H9 (cell line): ENCODE results near the gene RFX4. TPM values are rescaled to one million over a fixed set of nuclear protein-coding genes. Genes with fewer than 3 reads are reported as not detected.

Experiments used
- DNase-seq: peaks from one replicate; pipeline ENCODE4 v3.0.0-alpha.2; 2017
- H2AFZ ChIP-seq: one replicate; pipeline ENCODE4 v1.6.1; 2013; ENCODE audit warnings: mild to moderate bottlenecking, low read length, control low read depth, moderate library complexity
- H2AK5ac ChIP-seq: 2 replicates; pipeline ENCODE4 v1.6.1; 2013; ENCODE audit warnings: low read length, control low read depth, mixed read lengths; ENCODE audit not compliant: insufficient read length
- H2BK120ac ChIP-seq: one replicate; pipeline ENCODE4 v1.6.1; 2013; ENCODE audit warnings: low read depth, mild to moderate bottlenecking, low read length, control low read depth, inconsistent platforms; ENCODE audit not compliant: poor library complexity, severe bottlenecking
- H2BK12ac ChIP-seq: 2 replicates; pipeline ENCODE4 v1.6.1; 2013; ENCODE audit warnings: low read length, control low read depth, mixed read lengths, low read depth; ENCODE audit not compliant: insufficient read length
- H2BK15ac ChIP-seq: 2 replicates; pipeline ENCODE4 v1.6.1; 2013; ENCODE audit warnings: low read depth, low read length, control low read depth
- H2BK20ac ChIP-seq: one replicate; pipeline ENCODE4 v1.6.1; 2013; ENCODE audit warnings: low read depth, mild to moderate bottlenecking, low read length, control low read depth, inconsistent platforms; ENCODE audit not compliant: poor library complexity, severe bottlenecking
- H2BK5ac ChIP-seq: 2 replicates; pipeline ENCODE4 v1.6.1; 2013; ENCODE audit warnings: low read length, control low read depth, mixed read lengths; ENCODE audit not compliant: insufficient read length
- H3K14ac ChIP-seq: 2 replicates; pipeline ENCODE4 v1.6.1; 2013; ENCODE audit warnings: low read length, control low read depth; ENCODE audit not compliant: insufficient read depth
- H3K18ac ChIP-seq: 2 replicates; pipeline ENCODE4 v1.6.1; 2013; ENCODE audit warnings: low read depth, mild to moderate bottlenecking, mixed read lengths, low read length, control low read depth; ENCODE audit not compliant: insufficient read length
- H3K23ac ChIP-seq: 2 replicates; pipeline ENCODE4 v1.6.1; 2013; ENCODE audit warnings: low read length, control low read depth, mixed read lengths, low read depth; ENCODE audit not compliant: insufficient read length
- H3K23me2 ChIP-seq: 2 replicates; pipeline ENCODE4 v1.6.1; 2013; ENCODE audit warnings: low read depth, mild to moderate bottlenecking, mixed read lengths, low read length, control low read depth; ENCODE audit not compliant: insufficient read length, poor library complexity, severe bottlenecking
- H3K27ac ChIP-seq: 2 replicates; pipeline ENCODE4 v1.5.1; 2013; ENCODE audit warnings: low read length, control low read depth, mixed read lengths, low read depth; ENCODE audit not compliant: insufficient read length
- H3K27me3 ChIP-seq: 2 replicates; pipeline ENCODE4 v1.6.1; 2013; ENCODE audit warnings: low read length, control low read depth, inconsistent platforms; ENCODE audit not compliant: insufficient read depth
- H3K4ac ChIP-seq: 2 replicates; pipeline ENCODE4 v1.6.1; 2013; ENCODE audit warnings: low read depth, mild to moderate bottlenecking, control low read depth, inconsistent platforms, low read length, moderate library complexity
- H3K4me1 ChIP-seq: 2 replicates; pipeline ENCODE4 v1.6.1; 2013; ENCODE audit warnings: low read length, control low read depth, inconsistent platforms; ENCODE audit not compliant: insufficient read depth
- H3K4me2 ChIP-seq: 2 replicates; pipeline ENCODE4 v1.6.1; 2013; ENCODE audit warnings: low read length, control low read depth, mixed read lengths; ENCODE audit not compliant: insufficient read length, insufficient read depth
- H3K56ac ChIP-seq: 2 replicates; pipeline ENCODE4 v1.6.1; 2013; ENCODE audit warnings: low read depth, mild to moderate bottlenecking, mixed read lengths, low read length, control low read depth; ENCODE audit not compliant: insufficient read length
- H3K79me1 ChIP-seq: 2 replicates; pipeline ENCODE4 v1.6.1; 2013; ENCODE audit warnings: low read depth, mild to moderate bottlenecking, moderate library complexity, low read length, control low read depth, inconsistent platforms; ENCODE audit not compliant: insufficient read depth, poor library complexity, severe bottlenecking
- H3K79me2 ChIP-seq: 2 replicates; pipeline ENCODE4 v1.6.1; 2013; ENCODE audit warnings: low read length, control low read depth, inconsistent platforms; ENCODE audit not compliant: insufficient read depth
- H3K9ac ChIP-seq: 2 replicates; pipeline ENCODE4 v1.6.1; 2013; ENCODE audit warnings: low read length, control low read depth, mixed read lengths; ENCODE audit not compliant: insufficient read length; ENCODE audit errors: extremely low read depth
- H3K9me3 ChIP-seq: one replicate; pipeline ENCODE4 v1.6.1; 2013; ENCODE audit warnings: low read depth, low read length, inconsistent platforms; ENCODE audit not compliant: control insufficient read depth
- H3T11ph ChIP-seq: one replicate; pipeline ENCODE4 v1.6.1; 2013; ENCODE audit warnings: mild to moderate bottlenecking, low read length, control low read depth, inconsistent platforms
- H4K20me1 ChIP-seq: one replicate; pipeline ENCODE4 v1.6.1; 2013; ENCODE audit not compliant: control insufficient read depth, insufficient read length, insufficient read depth
- H4K5ac ChIP-seq: 2 replicates; pipeline ENCODE4 v1.6.1; 2013; ENCODE audit warnings: low read depth, mild to moderate bottlenecking, mixed read lengths, low read length, control low read depth; ENCODE audit not compliant: insufficient read length
- H4K8ac ChIP-seq: replicated peaks from 2 replicates; pipeline ENCODE4 v1.6.1; 2013; ENCODE audit warnings: low read length, control low read depth, mixed read lengths, low read depth; ENCODE audit not compliant: insufficient read length
- H4K91ac ChIP-seq: 2 replicates; pipeline ENCODE4 v1.6.1; 2013; ENCODE audit warnings: low read depth, mild to moderate bottlenecking, moderate library complexity, mixed read lengths, low read length, control low read depth; ENCODE audit not compliant: insufficient read length
- H3K27ac Mint-ChIP-seq, 3 experiments: 2 replicates in 2 of 3; 3 replicates in 1 of 3; pipeline ENCODE4 v1.8.0; 2020 to 2021; ENCODE audit warnings: mixed read lengths in 3 of 3, mild to moderate bottlenecking in 1 of 3, moderate library complexity in 1 of 3
- H3K27me3 Mint-ChIP-seq: 2 replicates; pipeline ENCODE4 v1.8.0; 2021; ENCODE audit warnings: low read depth, mild to moderate bottlenecking, moderate library complexity, mixed read lengths
- H3K36me3 Mint-ChIP-seq, 3 experiments: 2 replicates in 2 of 3; 3 replicates in 1 of 3; pipeline ENCODE4 v1.8.0; 2020 to 2021; ENCODE audit warnings: low read depth in 3 of 3, mixed read lengths in 3 of 3; ENCODE audit not compliant: insufficient read depth in 1 of 3
- H3K4me1 Mint-ChIP-seq, 2 experiments: 2 replicates each; pipeline ENCODE4 v1.8.0; 2020; ENCODE audit warnings: mixed read lengths in 2 of 2
- H3K4me3 Mint-ChIP-seq, 2 experiments: 2 replicates in 1 of 2; 3 replicates in 1 of 2; pipeline ENCODE4 v1.8.0; 2020 to 2021; ENCODE audit warnings: mild to moderate bottlenecking in 2 of 2, mixed read lengths in 2 of 2, moderate library complexity in 1 of 2
- H3K9me3 Mint-ChIP-seq, 2 experiments: 2 replicates in 1 of 2; 3 replicates in 1 of 2; pipeline ENCODE4 v1.8.0; 2020; ENCODE audit warnings: mild to moderate bottlenecking in 2 of 2, mixed read lengths in 2 of 2, moderate library complexity in 1 of 2
- WGBS: extraction: QIAGEN DNeasy Blood & Tissue Kit; methylation state at CpG from one replicate; pipeline ENCODE4 v1.1.7; 2013; ENCODE audit warnings: missing lambda C conversion rate, low lambda C conversion rate, mixed read lengths; ENCODE audit not compliant: insufficient read length; ENCODE audit errors: extremely low coverage; 5-methylcytosine and 5-hydroxymethylcytosine counted together
- total RNA-seq: library from RNA; stranded (reverse); gene quantifications from 2 replicates; pipeline ENCODE4 v1.2.1, GENCODE V29; 2021
- TF ChIP-seq, protein P1 (sequence below): fragments of 200-600 bp; sonication (generic); conservative IDR thresholded peaks from 3 replicates; pipeline ENCODE4 v1.8.0; 2021; ENCODE audit warnings: antibody characterized with exemption, mild to moderate bottlenecking

The RFX4 gene
- total RNA-seq, 1 experiment from 2014 or later, result 0.57 TPM

DNA sequence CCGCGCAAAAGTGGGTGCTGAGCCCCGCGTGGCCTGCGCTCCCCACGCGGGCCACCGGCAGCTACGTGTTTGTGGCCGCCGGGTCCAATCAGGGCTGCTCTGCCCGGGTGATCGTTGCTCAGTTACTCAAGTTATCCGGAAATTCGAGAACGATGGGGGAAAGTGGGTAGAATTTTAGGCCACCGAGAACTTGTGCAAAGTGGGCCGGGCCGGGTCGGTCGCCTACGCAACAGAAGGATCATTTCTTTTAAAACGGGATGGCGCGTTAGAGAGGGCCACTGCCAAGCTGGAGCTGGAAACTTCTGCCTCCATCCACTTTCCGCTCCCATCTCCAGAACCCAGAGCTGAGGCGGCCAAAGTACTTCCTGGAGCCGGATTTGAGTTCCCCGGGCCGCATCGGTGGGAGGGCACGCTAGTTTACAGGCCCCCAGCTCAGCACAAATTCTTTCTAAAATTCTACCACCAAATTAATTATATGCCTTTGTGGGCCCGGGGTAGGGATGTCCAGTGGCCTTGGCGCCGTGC, 3.5 kb downstream of the RFX4 start:
- peak overlapping the region; percentile 71 for H3K4me2 ChIP-seq
- no peak overlapping the region for H3K18ac ChIP-seq
- Mint-ChIP-seq H3K36me3 (no peaks in the 10 kb centered on the region; a peak in 1 of 7 replicates), H3K9me3 (peaks cover 0 to 10% of the 10 kb centered on the region in 2 experiments; a peak in 2 of 5 replicates), H3K27ac (no peak overlapping the region), H3K27me3 (peaks cover 95% of the 10 kb centered on the region), H3K4me1 (peaks cover 39 to 49% of the 10 kb centered on the region in 2 experiments), H3K4me3 (peak overlapping the region; percentile 53 to 88; a peak in 4 of 5 replicates)
- H4K91ac ChIP-seq, result no peak overlapping the region
- H2BK12ac ChIP-seq, result no peak overlapping the region
- no peak overlapping the region for H2BK20ac ChIP-seq
- H3K27ac ChIP-seq, result no peak overlapping the region
- H2AK5ac ChIP-seq, result no peak overlapping the region
- TF ChIP-seq, protein P1, sequence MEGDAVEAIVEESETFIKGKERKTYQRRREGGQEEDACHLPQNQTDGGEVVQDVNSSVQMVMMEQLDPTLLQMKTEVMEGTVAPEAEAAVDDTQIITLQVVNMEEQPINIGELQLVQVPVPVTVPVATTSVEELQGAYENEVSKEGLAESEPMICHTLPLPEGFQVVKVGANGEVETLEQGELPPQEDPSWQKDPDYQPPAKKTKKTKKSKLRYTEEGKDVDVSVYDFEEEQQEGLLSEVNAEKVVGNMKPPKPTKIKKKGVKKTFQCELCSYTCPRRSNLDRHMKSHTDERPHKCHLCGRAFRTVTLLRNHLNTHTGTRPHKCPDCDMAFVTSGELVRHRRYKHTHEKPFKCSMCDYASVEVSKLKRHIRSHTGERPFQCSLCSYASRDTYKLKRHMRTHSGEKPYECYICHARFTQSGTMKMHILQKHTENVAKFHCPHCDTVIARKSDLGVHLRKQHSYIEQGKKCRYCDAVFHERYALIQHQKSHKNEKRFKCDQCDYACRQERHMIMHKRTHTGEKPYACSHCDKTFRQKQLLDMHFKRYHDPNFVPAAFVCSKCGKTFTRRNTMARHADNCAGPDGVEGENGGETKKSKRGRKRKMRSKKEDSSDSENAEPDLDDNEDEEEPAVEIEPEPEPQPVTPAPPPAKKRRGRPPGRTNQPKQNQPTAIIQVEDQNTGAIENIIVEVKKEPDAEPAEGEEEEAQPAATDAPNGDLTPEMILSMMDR, result no peak
- peaks cover 2% of the 10 kb centered on the region for H3K4me1 ChIP-seq
- H4K5ac ChIP-seq, result no peak overlapping the region
- peak; percentile 50 for DNase-seq
- no peaks in the 10 kb centered on the region for H3K79me1 ChIP-seq
- no peaks in the 10 kb centered on the region for H3K79me2 ChIP-seq
- H3K56ac ChIP-seq, result no peak overlapping the region
- H3K9me3 ChIP-seq, result no peaks in the 10 kb centered on the region
- no peak overlapping the region for H3K14ac ChIP-seq
- WGBS, result no CpG with 5 or more reads among the region's 35 CpGs
- no peak overlapping the region for H3K23ac ChIP-seq
- no peak overlapping the region for H2BK5ac ChIP-seq
- no peak overlapping the region for H3K4ac ChIP-seq
- H4K20me1 ChIP-seq, result no peaks in the 10 kb centered on the region
- H2BK15ac ChIP-seq, result no peak overlapping the region
- no peak overlapping the region for H2AFZ ChIP-seq
- H3K27me3 ChIP-seq, result peaks cover 69% of the 10 kb centered on the region
- peaks cover 17% of the 10 kb centered on the region for H3K23me2 ChIP-seq
- H2BK120ac ChIP-seq, result no peak overlapping the region
- no peak overlapping the region for H3T11ph ChIP-seq
- H3K9ac ChIP-seq, result no peak overlapping the region
- no peak overlapping the region for H4K8ac ChIP-seq
